Cortex of kidney (tissue), 1 donor: Measurements from ENCODE around the gene CNGB1.
"Not testable (repeated sequence)": the region's sequence is repeated elsewhere in the genome, so short reads cannot be mapped to it uniquely, and the experiment has no call there.

Source experiments
- DNase-seq: peaks from one replicate; lab custom pipeline; 2025; lab: John Stamatoyannopoulos, UW

CNGB1 gene

DNA sequence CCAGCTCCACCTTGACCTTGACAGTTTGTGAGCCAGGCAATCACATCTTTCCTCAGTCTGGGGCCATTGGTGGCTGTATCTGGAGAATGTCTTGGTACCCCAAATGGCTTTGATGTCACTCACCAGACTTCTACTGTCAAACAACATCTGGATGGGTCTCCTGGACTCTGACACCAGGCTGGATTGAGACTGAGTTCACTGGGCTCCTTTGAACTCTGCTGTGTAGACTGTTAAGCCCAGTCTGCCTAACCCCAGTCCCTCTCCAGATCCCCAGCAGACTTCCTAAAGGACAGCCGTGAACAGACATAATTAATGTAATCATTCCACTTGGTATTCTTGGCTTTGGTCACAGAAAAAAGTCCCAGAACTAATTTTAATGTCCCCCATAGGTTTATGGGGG is 84.5 kb downstream of the CNGB1 start:
- no peak for DNase-seq

DNA sequence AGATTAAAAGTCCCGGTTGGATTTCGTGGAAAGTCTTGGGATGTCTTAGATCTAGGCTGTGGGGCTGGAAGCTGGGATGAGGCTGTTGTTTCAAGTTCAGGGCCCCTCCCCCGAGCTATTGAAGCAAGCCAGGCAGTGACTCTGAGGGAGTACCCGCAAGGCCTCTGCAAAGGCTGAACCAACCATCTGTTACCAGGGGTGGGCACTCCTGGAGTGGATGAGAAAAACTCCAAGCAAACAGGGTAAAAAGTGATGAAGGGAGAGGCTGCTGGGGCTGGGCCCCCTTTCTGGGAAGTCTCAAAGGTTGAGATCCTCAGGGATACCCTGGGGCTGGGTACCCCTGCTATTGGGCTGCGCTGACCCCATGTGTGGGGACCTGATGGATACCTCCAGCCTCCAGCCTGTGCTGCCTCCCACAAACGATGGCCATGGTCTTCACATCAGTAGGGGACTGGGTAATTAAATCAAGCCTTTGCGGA is 86.2 kb downstream of the CNGB1 start:
- DNase-seq = no peak

DNA sequence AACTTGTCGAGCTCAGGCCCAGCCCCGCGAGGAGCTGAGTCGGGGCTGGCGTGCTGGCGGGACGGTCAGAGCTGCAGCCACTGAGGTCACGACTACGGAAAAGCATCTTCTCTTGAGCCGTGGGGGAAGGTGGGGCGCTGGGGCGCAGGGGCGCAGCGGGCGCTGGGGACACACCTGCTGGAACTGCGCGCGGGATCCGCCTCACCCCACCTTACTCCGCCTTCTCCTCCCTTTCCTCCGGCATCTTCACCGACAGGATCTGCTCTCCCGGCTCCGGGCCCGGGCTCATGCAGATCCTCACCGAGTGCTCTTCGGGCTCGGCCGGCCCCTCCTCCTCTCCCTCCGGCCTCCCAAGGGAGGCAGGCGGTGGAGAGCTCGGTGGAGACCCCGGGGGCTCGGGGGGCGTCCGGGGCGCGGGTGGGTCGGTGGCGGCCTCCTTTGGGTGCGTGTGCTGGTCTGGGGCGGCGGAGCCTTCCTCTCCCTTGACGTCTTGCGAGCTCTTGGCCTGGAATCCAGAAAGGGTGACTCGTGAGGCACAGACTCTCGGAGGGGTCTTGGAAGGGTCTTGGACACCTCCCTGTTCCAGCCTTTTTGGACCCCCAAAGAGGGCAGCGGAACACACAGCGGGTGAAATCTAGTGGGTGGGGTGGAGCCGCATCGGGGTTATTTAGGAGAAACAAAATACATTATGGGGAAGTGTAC is 86.8 kb downstream of the CNGB1 start:
- no peak for DNase-seq

DNA sequence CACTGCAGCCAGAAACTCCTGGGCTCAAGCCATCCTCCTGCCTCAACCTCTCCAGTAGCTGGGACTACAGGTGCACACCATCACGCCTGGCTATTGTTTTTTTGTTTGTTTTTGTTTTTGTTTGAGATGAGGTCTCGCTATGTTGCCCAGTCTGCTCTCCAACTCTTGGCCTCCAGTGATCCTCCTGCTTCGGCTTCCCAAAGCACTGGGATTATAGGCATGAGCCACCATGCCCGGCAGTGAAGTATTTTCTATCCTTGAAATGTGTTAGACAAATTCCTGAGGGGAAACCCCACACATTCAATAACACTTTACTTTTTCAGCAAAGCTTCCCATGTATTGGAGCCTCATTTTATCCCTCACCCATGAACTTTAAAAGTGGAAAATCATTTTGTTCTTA is 87.4 kb downstream of the CNGB1 start:
- DNase-seq = no peak

DNA sequence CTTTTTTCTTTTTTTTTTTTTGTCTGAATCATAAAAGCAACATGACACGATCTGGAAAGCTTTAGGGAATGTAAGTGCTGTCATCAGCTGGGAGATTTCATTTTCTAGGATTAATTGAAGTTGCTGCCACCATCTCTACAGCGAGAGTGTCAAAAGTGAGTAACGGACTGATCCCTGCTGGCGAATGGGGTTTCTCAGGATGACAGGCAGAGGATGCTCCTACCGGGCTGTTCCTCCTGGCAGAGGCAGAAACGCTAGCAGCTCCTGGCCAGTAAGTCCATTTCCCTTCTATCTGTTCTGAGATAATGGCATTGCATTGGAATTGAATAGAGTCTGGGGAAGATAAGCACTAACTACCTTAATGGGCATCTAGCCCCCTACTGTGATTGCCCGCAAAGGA is 88.1 kb downstream of the CNGB1 start:
- no peak for DNase-seq

DNA sequence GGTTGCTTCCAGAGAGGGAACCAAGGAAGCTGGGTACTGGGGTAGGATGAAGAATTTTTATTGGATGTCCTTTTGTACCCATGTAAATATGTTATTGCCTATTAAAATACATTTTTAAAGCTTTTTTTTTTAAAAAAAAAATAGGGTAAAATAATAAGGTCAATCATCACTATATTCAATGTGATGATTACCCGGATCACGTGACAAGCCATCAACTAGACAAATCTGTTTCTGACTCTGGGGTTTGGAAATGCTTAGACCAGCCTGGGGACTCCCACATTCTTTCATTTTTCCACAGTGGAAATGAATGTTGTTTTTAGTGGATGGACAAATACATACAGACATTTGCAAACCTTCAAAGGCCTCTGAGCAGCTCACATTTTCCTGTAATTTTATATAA is 88.7 kb downstream of the CNGB1 start:
- DNase-seq = no peak

DNA sequence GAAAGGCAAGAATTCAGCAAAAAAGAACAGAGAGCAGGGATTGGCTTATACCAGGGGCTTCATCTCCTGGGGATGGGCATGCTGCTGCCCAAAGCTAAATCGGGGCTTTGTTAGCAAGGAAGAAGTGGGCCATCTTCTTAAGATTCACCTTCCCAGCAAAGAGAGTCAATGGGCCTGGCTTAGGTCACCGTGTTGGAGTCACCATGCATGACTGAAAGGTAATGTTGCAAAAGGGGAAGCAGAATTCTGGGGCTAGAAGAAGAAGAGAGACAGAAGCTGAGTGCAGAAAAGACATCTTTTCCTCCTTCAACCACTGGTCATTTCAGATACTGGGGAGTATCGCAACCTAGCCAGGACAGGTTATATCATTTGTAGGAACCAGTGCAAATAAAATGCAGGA is 92.3 kb downstream of the CNGB1 start:
- no peak for DNase-seq

DNA sequence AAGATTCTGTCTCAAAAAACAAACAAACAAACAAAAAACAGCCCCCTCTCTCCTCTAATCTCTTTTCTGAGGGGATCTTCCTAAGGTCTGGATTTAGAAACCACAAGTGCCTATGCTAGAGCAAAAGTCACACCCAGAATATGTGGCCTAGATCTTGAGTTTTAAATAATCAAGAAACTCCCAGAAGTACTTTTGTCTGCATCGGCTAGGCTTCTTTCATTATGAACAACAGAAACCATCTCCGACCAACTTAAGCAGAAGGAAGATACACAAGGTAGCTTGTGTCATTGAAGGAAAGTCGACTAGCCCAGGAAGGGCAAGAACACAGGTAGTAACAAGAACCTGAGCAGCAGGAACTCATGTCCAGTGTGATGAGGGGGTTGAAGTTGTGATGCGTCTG is 94.7 kb downstream of the CNGB1 start:
- no peak for DNase-seq

DNA sequence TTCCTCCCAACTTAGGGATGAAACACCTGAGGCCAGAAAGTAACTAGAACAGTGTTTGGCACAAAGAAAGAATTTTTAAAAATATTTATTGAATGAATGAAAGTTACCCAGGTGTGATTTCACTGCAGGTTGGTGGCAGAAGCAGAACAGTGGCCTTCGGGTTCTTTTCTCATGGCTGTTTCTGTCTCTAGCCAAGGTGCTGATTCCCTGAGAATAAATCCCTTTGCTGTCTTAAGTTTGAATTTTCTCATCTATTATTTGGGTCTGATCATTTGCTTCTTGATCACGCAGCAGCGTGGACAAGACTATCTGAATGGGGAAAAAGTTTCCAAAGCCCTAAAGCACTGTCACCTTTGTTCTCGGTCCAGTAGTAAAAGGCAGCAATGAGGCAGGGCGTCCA is 95.6 kb downstream of the CNGB1 start:
- DNase-seq = no peak

DNA sequence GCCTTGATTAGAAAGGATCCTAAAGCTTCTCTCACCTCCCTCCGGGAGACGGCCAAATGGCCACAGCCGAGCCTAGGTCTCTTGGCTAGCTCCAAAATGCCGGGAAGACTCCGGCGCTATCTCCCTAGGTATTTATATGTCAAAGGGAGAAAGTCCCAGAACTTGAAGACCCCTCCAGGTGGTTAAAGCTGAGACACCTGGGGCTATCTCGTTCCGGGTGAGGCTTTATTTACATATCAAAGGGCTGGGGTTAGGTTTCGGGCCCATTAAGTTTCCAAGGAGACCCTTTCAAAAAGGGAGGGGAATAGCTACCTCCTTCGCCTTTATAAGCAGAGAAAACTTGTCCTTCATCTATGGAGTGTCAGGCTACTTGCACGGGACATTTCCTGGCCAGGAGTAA is 97.7 kb downstream of the CNGB1 start:
- DNase-seq = no peak

DNA sequence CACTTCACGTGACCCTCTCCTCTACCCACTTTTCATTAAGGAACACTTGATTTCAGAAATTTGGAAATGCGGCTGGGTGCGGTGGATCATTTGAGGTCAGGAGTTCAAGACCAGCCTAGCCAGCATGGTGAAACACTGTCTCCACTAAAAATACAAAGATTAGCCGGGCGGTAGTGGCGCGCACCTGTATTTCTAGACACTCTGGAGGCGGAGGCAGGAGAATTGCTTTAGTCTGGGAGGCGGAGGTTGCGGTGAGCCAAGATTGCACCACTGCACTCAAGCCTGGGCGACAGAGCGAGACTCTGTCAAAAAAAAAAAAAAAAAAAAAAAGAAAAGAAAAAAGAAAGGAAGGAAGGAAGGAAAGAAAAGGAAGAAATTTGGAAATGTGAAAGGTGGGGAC is 98.2 kb downstream of the CNGB1 start:
- not testable (repeated sequence) for DNase-seq

DNA sequence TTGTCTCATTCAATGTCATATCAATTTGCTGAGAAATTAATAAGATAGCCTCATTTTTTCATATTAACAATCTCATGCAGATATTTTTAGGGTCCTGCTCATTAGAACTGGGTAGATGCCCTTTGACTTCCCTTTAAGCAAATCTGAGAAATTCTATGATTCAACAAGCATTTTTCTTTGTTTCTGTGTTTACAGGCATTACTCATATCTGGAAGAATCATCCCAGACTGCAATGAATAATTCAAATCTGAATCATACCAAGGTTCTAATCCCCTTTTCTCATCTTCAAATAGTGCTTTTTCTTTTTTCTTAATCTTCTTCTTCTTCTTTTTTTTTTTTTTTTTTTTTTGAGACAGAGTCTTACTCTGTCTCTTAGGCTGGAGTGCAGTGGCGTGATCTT is 99.5 kb downstream of the CNGB1 start:
- no peak for DNase-seq

DNA sequence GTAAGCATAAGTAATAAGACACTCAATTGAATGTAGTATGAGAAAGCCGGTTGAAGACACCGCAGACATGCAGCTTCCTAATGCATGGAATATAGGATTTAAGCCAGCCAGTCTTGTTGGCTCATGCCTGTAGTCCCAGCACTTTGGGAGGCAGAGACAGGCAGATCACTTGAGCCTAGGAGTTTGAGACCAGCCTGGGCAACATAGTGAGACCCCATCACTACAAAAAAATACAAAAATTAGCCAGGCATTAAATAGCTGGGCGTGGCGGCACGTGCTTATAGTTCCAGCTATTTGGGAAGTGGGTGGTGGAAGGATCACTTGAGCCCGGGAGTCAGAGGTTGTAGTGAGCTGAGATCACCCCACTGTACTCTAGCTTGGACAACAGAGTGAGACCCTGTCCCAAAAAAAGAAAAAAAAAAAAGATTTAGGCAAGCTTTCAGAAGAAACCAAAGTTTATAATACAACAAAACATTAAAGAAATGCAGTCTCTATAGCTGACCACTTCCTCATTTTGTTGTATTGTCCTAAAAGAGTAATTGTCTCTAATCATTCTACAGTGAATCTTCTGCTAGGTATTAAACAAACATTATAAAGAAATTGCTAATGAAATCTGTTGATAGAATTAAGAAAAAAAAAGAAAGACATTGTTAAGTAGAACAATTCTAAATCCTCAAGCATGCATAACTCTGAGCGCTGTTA is 100.0 kb downstream of the CNGB1 start:
- no peak for DNase-seq

DNA sequence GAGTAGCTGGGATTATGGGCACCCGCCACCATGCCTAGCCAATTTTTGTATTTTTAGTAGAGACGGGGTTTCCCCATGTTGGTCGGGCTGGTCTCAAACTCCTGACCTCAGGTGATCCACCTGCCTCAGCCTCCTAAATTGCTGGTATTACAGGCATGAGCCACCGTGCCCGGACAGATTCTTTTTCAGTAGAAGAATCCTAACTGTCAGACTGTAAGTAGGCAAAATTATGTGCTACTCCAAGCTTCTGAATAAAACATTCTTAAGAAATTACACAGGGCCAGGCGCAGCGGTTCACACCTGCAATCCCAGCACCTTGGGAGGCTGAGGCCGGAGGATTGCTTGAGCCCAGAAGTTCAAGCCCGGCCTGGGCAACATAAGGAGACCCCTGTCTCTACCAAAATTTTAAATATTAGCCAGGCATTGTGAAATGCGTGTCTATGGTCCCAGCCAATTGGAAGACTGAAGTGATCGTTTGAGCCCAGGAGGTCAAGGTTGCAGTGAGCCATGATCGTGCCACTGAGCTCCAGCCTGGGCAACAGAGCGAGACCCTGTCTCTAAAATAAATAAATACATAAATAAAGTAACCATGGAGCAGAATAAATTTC is 101.9 kb downstream of the CNGB1 start:
- DNase-seq = no peak

DNA sequence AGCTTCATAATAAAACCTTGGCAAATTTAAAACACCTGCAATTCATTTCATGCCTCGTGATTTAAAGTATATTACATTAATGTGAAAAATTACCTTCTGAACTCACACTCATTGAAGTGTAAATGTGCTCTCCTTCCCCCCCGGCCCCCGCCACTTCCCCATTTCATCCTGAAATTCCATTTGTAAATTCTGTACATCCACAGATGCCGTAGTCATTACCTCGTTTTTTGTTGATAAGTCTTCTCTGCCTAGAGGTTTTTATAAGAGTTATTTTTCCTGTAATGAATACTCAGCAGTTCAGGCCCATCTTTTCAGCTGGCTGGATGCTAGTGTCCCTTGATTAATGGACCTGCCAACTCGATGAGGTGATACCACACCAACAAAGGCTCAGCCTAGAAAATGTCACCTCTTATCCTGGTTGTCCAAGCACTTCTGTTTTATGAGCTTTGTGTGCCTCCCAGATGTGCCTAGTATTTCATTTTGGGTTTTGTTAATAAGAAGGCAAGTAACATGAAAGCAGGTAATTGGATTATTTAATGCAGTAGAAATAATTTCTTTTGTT is 103.8 kb downstream of the CNGB1 start:
- no peak for DNase-seq

DNA sequence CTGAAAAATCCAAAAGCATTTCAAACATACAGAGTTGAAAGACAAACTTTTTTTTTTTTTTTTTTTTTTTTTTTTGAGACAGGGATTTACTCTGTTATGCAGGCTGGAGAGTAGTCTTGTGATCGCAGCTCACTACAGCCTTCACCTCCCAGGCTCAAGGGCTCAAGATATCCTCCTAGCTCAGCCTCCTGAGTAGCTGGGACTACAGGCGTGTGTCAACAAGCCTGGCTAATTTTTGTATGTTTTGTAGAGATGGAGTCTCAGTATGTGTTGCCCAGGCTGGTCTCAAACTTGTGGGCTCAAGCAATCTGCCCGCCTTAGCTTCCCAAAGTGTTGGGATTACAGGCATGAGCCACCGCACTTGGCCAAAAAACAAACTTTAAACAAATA is 104.4 kb downstream of the CNGB1 start:
- no peak for DNase-seq

DNA sequence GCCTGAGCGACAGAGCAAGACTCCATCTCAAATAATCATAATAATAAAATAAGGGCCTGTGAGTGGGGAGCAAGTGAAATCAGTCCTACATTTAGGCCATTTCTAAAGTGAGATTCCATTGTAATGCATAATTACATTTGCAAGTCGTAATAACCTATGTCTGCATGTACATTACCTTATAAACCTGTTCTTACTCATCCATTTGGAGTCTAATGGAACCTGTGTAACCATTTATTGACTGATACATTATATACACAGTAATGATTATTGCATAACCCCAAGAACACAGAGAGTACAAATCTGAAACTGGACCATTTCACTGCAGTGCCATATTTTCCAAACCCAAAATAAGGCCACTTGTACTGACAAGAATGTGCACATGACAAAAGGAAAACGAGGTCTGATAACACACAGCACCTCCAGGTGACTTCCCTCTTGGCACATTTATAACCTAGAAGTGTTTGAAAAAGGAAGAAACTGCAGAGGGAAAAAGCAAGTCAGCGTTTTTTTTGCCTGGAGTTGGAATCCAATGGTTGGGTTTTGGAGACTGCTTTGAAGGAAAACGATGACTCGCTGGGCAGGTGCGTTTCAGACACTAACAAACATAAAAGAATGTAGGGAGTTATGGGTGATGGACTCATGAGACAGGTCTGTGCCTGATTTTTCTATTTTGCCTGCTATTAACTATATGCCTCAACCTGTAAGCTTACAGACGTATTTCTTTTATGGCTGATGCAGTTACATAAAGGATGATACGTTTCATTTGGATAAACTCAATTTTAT is 105.0 kb downstream of the CNGB1 start:
- DNase-seq = no peak

DNA sequence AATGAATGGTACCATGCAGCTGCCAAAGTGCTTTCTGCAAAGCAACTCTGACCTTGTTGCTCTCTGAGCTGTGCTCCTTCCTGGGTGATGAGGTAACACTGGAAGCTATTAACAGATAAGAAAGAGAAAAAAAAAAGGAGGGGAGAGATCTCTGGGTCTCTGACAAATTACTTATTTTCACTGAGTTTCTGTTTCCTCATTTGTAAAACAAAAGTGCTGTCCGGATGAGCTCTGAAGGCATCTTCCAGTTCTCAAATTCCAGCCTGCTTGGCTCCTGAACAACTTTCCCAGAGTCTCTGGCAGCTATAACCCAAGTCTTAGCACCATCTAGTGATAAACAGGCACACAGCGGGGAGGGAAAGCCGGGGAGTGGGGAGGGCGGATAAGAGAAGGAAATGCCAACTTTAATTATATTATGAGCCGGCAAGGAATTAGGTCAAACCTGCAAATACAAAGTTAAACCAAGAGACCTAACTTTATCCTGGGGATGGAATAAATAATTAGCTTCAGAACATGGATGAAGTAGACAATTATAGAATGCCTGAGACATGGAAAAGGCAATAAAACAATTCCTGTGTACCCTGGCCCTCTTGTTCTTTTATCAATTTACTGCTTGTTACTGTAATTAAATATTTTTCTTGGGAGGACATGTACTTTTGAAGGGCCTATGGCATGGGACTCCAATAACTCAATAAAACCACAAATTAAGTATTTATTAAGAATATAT is 107.3 kb downstream of the CNGB1 start:
- no peak for DNase-seq

DNA sequence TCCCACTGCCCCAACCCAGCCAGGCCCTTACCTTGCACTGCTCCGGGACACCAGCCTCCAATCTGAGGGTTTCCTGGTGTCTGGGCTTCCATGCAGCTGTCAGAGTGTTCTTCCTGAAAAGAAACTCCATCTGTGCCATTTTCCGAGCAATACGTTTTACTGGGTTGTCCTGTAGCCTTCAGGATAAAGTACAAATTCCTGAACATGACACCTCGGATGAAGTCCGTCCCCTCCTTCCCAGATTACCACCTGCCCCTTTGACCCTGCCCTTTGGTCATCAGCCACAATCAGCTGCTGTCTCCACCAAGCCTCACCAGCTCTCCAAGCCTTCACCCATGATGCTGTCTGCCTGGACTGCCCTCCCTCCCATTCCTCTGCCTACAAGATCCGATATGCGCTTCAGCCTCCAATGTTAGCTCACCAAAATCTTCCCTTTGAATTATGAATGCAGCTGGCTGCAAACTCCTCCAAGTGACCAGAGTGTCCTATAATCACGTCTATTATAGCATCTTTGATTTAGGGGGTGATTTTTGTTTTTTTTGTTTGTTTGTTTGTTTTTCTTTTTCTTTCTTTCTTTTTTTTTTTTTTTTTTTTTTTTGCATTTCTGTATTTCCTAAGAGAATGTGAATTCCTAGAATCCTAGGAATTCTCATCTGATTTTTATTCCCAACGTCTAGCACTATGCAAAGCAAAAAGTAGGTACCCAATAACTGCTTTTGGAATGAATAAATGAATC is 108.1 kb downstream of the CNGB1 start:
- DNase-seq = no peak

DNA sequence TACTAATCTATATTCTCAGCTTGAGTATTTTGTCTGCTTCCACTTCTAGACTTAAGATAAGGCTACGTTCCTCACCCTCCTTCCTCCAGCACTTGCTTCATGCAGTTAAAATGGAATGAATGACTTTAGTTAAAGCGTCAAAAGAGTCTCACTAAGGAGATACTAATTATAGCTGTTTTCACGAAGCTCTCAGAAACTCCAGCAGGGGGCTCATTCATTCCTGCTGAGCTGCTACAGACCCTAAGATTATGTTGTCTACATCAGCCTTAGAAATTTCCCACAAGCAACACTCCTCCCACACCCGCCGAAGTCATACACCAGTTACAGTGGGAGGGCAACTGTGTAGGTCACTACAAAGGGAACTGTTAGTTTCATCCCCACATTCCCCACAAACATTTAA is 111.6 kb downstream of the CNGB1 start:
- DNase-seq = no peak

DNA sequence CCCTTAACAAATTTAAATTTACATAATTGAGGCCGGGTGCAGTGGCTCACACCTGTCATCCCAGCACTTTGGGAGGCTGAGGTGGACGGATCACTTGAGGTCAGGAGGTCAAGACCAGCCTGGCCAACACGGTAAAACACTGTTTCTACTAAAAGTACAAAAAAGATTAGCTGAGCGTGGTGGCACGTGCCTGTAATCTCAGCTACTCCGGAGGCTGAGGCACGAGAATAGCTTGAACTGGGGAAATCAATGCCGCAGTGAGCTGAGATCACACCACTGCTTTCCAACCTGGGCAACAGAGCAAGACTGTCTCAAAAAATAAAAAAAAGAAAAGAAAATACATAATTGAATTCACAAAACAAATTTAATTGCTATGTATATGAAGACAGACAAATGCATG is 112.3 kb downstream of the CNGB1 start:
- no peak for DNase-seq
